Measurements from ENCODE around the gene ARFIP1.

- TF ChIP-seq, protein P1, sequence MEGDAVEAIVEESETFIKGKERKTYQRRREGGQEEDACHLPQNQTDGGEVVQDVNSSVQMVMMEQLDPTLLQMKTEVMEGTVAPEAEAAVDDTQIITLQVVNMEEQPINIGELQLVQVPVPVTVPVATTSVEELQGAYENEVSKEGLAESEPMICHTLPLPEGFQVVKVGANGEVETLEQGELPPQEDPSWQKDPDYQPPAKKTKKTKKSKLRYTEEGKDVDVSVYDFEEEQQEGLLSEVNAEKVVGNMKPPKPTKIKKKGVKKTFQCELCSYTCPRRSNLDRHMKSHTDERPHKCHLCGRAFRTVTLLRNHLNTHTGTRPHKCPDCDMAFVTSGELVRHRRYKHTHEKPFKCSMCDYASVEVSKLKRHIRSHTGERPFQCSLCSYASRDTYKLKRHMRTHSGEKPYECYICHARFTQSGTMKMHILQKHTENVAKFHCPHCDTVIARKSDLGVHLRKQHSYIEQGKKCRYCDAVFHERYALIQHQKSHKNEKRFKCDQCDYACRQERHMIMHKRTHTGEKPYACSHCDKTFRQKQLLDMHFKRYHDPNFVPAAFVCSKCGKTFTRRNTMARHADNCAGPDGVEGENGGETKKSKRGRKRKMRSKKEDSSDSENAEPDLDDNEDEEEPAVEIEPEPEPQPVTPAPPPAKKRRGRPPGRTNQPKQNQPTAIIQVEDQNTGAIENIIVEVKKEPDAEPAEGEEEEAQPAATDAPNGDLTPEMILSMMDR (IDR thresholded peaks at IDR 0.05): no peak
- TF ChIP-seq POLR2AphosphoS5 (IDR thresholded peaks at IDR 0.05) (no peak), POLR2A (IDR thresholded peaks at IDR 0.05) (no peak)
These were observed 182.0 kb downstream of the ARFIP1 start for GRCh38 chr4:152961773-152962115.
